HG03439 (cell line): ENCODE results near the gene TFEB.

Experiments
- ATAC-seq: cut with Tn5 transposase; IDR thresholded peaks from one replicate; pipeline ENCODE4 v1.9.1; 2021; ENCODE audit warnings: mild to moderate bottlenecking, moderate library complexity; ENCODE audit not compliant: unreplicated experiment

TFEB gene

DNA sequence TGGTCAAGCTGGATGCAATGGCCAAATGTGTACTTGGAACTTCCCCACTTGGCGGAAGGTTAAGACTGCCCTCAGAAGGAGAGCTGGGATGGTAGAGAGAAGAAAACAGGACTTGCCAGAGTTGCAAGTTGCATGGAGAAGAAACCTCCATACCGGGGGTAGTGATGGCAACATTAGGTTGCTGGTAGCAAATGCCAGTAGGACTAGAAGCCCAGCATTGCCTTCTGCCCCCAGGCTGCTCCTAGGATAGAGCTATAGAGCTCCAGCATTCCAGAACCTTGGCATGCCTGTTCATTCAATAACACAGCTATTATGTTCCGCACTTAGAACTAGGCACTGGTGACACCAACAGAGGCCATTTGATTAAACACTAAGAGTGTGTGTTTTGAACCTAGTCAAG lies 26.6 kb downstream of the TFEB start:
- ATAC-seq, result no peak

DNA sequence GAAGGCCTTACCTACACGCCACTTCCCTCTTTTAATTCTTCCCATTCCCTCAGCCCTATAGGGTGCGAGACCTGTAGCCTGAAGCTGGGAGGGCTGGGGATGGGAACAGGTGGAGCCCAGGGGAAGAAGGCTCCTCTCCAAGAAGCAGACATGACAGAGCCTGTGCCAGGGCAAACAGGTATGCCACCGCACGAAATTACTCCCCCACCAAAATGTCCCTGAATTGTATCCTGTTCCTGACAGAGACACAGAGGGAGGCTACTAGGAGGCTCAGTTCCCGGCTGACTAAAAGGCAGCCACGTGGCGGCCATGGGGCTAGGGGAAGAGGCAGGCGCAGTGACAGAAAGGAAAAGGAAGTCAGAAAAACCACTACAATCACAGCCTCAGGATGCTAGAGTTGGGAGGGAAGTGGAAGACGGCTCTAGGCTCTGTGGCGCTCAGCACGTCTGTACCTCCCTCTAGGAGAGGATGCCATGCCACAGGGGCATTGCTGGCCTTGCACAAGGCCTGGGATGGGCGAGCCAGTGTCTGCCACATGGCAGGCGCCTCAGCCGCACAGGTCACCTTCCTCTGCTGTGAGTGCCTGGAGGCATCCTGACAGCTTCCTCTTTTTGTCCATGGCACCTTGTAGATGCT lies 27.7 kb downstream of the TFEB start:
- no peak for ATAC-seq

DNA sequence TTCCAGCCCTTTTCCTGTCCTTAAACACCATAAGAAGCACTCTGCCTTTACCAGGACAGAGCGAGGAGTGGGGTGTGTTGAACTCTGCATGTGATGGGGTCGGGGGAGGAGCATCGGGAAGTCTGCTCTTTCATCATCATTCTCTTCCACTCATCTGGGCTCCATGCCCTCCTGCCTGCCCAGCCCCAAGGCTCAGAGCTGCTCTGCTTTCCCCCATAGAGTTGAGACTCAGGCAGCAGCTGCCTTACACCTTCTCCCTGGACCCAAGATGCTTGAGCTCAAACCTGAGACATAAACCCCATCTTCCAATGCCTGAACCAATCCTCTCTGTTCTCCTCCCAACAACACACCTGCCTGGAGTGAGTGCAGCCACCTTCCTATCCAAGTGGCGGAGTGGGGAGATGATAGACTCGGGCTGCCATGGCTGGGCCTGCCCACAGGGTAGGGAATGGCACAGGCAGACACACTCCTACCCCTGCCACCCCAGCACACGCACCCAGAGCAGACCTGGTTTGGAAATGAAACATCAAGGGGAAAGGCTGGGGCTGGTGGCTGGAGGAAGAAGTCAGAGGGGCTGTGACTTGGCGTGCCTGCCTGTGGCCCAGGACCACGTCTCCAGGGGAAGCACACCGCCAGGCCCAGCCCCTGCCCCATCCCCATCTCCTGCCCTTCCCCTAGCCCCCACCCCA lies 28.4 kb downstream of the TFEB start:
- ATAC-seq, result no peak

DNA sequence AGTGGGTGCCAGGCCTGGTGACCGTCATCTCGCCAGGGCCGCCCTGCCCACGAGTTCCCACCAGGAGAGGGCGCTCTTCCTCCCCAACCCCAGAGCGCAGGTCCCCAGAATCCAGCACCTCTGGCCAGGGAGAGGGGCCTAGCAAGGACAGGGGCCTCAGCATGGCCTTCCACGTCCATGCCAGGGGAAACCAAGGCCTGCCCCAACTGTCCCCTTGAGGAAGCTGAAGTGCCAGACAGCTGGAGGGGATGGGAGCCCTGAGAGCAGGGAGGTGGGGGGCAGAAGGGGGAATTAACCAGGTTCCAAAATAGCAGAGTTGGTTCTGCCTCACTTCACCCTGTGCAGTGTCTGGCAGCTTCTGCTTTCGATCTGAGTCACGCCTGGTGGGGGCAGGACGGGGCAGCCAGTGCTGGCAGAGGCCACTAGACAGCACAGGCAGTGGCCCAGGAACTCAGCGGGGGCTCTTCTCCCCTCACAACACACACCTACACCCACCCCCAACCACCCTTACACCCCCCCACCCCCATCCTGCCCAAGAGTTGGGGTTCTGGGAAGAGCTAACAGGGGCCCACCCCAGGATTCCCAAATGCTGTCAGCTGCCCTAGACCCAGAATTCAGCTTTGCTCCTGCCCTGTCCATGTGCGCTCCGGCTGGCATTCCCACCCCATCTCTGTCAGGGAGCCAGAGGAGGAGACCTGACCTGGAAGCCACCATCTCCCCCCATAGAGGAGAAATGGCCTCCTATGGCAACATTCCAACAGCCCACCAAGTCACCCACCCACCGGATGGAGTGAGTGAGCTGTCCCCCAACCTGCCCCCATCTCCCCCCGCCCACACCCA lies 29.2 kb downstream of the TFEB start:
- ATAC-seq, result peak; percentile 64

DNA sequence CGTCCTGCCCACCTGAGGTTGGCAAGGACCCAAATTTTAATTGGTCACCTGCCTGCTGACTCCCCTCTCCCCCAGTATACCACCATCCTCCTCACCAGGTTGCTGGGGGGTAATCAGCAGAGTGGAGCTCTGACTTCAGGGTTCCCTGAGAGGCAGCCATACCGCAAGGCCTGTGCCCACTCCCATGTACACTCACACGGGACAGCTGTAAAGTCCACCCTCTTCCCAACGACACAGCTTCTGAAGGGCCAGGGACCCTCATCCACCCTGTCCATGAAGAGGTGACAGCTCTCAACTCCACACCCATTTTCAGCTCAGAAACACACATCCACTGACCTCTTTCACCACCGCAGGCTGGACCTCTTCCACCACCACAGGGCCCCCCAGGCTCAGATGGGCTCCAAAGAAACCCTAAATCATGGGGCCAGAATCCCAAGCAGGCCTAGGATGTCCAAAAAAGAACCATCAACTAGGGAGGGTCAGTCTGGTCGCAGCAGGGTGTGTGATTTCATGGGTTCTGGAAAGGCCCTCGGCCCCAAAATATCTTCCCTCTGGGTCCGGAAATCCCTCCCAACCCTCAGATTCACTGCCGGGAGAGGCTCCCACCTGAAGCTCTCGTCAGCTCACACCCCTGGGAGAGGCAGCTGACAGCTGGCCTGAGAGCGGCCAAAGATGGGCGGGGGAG lies 30.0 kb downstream of the TFEB start:
- ATAC-seq, result no peak

DNA sequence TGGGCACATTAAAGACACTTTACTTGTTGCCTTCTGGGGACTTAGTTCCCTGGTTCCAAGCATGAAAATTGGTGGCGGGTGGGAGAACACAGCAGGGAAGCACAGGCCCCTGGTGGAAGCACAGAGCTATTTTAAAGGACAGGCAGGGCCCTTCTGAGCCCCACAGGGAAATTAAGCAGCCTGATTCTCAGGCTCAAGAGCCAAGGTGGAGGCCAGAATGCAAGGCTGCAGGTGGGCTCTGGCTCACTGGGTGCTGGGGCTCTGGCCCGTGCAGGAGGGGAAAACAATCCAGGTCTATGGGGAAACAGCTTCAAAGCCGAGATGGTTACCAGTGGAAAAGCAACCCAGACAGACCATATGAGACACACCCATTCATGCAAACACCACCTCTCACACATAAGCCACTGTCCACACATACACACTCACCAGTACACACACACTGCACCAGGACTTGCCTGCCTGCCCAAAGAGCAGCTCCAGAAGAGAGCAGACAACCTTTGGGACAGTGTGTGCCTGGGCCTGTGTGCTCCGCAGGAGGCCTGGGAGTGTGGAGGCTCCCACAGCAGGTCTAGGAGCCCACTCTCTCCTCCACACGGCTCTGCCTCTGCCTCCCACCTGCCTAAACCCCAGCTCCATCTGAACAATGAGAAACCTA lies 30.6 kb downstream of the TFEB start:
- ATAC-seq, result no peak

DNA sequence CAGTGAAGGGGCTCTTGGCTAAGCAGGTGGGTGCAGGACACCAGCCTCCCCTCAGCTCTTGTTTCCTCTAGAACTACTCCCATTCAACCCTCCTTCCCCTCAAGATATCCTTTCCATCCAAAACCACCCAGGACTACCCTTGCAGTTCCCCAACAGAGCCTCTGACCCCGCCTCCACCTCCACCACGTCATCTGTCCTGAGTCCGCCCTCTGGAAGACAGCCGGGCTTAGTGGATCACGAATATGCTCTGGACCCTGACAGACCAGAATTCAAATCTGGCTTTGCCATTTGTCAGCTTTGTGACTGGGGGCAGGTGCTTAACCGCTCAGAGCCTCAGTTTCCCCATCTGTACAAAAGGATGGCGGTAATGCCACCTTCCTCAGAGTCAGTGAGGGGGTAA lies 31.4 kb downstream of the TFEB start:
- ATAC-seq, result no peak

DNA sequence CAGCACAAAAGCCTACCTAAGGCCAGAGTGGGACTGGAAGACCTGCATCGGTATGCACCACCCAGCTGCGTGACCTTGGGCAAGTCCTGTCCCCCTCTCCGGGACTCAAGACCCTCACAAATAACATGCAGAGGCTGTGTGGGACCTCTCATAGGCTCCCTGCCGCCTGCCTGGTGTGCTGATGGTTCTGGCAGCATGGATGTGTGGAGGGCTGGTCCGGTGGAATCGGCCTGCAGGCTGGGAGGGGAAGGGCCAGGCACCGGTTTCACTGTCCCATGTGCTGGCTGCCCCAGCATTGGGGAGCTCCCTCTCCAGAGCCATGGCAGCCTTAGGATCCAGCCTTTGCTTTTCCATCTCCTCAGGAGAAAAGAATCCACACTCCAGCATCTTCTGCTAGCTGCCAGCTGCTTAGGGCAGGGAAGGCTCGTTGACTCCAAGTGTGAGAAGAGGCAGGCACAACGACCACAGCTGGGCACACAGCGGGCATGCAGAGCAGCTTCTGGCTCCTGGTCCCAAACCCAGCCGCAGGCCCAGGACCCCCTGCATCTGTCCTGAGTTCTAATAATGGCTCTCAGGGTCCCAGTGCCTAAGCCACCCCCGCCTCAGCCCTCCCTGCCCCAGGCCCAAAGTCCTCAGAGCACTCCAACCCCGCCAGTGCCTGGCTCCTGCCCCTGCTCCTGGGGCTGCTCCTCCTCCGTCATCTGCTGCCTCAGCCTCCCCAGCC lies 32.5 kb downstream of the TFEB start:
- no peak for ATAC-seq

DNA sequence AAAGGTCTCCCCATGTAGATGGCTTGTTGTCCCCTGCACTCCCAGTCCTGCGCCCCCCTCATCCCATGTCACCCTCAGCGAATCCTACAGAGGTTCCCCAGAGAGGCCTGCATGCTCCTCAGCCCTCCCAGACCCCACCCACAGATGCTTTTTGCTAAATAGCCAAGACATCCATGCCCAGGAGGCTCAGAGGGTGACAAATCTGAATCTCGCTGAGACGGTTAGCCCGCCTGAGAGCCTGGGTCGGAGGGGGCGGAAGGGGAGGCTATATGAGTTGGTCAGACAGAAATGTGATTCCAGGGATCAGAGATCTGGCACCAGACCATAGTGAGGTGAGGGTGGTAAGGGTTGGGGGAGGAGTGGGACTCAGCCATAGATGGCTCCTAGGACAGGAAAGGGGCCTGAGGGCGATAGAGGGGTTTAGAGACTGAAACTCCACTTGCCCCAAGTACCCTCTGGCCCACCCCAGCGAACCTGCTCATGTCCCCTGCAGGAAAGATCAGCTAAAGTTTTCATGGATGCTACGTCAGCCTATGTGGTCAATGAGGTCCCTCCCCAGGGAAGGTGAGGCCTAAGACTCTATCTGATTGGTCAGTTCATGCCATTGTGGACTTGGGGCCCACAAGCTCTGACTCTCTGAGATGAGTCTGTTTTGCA lies 33.2 kb downstream of the TFEB start:
- ATAC-seq, result no peak

DNA sequence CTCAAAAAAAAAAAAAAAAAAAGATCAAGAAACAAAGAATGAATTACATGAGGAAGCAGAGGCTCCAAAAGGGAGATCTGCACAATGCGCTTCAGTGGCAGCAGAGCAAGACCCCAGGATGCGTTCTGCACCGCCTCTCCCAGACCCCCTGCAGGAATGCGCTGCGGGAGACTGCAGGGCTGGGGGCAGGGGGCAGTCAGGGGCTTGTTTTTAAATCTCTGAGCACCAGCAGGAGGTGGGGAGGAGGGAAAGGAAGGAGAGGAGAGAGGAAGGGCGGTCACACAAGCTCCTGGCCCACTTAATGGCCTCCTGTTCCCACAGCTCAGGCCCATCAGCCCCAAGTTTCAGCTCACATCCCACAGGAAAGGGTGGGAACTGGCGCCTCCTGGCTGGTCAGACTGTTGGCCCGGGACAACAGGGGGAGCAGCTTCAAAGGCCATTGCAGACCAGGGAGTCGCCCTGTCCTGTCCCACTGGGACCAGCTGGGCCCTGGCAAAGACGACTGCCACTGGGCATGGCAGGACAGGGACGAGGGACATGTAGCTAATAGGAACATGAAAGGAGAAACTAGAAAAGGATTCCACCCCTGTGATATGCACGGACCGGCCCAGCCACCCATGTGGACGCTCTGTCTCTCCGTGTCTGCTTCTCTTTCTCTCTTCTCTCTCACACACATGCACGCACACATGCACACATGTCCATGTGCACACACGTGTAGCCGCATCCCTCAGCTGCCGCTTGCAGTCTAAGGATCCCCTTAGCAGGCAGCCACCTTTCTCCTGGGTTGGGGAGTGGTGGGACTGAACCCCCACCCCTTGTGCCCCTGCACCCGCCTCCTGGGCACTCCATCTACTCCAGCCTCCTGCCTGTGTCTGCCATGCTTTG lies 34.7 kb downstream of the TFEB start:
- no peak for ATAC-seq

DNA sequence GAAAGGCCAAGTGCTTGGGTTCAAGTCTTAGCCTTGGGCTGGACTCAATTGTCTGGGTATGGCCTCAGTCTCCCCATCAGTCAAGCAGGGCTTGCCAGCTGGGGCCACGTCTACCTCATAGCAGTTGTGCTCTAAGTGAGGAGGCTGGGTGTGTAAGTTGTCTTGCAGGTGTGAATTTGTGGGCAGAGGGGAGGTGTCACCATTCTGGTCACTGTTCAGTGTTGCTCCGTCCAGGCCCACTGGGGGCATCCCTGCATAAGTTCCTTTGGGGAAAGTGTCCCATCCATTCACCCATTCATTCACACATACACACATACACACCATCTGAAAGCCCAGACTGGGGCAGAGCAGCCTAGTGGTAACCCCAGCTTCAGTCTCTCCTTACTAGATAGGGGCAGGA lies 36.3 kb downstream of the TFEB start:
- ATAC-seq, result no peak

DNA sequence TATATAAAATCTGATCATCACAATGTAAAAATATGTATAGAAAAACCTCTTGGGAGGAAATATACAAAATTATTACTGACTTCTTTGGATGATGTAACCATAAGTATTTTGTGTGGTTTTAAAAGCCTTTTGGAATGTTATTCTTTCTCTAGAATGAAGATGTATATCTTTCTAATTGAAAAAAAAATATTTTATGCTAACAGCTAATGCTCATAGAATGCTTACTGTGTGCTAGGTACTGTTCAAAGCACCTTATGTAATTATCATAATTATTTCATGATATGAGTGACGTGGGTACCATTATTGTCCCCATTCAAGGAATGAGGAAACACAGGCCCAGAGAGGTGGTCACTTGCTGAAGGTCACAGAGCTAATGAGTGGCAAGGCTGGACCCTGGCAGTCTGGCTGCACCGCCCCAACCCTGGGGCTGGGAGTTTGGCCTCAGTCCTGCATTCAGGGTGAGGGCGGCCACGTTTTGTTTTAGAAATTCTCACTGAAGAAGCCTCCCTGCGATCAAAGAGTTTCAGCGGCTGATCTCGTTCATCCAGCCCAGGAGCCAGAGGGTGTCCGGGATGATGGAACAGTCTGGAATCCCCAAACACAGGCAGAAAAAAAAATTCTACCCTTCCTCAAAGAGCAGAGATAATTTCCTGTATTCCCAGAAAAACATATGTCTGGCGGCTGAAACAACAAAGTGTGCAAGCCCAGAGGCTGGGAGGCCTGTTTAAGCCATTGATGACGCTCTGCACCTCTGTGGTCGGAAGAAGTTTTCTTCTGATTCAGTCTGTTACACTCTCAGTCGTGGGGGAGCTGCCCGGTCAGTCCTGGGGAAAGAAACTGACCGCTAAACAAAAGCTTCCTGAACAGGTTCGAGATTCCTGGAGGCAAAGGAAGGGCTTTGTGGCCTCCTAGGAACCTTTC lies 37.3 kb downstream of the TFEB start:
- ATAC-seq, result no peak

DNA sequence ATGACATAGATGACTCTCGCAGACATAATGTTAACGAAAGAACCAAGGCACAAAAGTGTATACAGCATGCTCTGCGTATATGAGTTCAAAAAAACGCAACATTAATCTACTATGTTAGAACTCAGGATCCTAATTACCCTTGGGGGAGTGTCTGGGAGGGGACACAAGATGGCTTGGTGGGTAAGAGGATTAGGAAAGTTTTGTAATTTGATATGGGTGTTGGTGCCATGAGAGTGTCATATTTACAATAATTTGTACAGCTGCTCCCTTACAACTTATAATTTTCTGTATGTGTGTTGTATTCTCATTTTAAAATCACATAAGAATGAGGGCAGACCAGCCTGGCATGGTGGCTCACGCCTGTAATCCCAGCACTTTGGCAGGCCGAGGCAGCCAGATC lies 38.6 kb downstream of the TFEB start:
- ATAC-seq, result no peak

DNA sequence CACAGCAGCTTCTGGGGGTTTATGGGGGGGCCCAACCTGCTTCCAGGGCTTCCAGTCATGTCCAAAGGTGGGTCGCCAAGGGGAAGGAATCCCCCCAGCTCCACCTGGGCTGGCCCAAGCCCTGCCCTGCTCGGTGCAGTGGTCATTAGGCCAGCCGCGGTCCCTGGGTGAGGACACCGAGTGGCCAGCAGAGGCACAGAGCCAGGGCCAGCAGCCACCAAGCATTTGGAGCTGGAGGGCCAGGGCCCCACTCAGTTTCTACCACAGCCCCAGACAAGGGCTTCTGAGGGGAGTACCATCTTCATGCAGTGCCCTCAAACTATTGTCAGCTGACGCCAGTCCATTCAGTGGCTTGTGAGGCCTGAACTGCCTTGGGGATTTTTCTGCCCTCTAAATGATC lies 39.6 kb downstream of the TFEB start:
- ATAC-seq, result no peak

DNA sequence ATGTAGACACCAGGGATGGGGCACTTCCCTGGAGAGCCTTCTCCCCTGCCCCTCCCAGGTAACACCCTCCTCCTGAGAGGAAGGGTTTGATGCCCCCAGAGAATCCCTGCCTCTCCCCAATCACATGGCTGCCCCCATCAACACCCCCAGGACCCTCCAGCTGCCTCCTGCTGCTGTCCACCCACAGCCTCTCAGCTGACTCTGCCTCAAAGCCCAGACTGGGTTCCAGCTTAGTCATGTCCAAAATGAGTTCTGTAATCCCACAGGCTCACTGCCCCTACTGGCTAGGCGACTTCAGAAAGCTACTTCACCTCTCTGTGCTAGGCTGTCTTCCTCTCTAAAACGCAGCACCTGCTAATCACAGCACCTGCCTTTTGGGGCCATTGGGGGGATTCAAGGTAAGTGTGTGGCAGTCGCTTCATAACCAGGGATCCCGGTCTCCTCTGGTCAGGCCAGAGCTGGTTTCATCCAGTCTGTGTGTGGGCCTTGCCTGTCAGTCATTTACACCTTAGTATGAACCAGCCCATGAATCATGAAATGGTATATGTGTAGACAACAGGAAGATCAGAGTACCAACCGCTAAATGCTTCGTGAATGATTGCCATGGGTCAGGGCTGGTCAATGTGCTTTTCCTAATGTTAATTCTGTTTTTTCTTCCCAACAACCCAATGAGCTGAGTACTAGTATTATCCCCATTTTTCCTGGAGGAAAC lies 40.4 kb downstream of the TFEB start:
- no peak for ATAC-seq

DNA sequence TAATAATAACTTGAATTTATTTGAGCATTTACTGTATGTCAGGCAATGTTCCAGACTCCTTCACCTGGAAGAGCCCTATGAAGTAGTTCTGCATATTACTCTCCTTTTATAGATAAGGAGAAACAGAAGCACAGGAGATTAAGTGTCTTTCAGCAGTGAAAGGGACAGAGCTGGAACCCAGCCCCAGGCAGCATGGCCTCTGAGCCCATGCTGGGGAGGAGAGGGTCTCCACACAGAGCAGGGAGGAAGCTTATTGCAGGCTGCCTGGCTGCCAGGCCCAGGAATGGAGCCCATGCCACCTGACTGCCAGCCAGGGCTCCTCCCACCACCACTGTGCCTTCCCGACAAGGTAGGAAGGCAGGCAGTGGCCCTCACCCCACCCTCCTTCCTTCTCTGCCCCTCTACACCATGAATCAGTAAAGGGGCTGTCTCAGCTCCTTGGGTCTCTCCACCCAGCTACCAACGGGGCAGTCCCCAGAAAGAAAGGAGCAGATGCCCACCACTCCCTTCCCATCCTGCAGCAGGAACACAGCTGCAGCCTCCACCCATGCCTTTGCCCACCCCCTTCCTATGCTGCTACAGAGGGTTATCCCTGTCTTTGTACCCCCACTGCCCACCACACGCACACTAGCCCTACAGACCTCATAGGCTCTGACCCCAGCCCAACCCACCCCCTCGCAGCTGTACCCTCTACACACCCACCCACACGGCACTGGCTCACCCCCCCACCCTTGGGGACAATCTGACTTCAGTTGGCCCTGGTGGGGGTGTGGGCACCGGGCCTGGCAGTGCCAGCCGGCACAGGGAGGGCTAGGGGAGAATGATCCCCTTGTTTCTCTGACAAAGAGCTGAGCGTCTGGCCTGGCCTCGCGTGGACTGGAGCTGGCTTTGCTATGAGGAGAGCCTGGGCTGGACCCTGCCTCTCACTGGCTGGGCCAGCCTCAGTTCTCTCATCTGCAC lies 41.8 kb downstream of the TFEB start:
- no peak for ATAC-seq
